ENCODE measurements around the gene PDE1A.

Gene PDE1A

DNA sequence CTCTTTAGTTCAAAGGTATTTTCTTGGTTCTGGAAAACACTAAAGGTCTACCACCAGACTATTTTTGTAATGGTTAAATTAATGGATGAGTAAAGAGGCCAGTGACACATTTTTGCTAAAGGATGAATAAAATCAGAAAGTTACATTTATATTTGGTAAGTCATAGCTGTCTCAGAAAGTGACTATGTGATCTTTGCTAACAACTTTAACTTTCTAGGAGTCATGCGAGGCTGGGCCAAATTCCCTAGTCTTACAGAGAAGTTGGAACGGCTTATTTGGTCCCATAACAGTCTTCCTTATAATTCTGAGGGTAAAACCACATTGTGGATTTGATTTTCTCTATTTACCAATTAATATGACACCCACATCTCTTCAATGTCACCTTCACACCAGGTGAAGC is 198.1 kb downstream of the PDE1A start:
- TF ChIP-seq EZH2phosphoT487 (IDR thresholded peaks at IDR 0.05; ENCODE audit: borderline replicate concordance, low read length), result no peak
- TF ChIP-seq, protein P1, sequence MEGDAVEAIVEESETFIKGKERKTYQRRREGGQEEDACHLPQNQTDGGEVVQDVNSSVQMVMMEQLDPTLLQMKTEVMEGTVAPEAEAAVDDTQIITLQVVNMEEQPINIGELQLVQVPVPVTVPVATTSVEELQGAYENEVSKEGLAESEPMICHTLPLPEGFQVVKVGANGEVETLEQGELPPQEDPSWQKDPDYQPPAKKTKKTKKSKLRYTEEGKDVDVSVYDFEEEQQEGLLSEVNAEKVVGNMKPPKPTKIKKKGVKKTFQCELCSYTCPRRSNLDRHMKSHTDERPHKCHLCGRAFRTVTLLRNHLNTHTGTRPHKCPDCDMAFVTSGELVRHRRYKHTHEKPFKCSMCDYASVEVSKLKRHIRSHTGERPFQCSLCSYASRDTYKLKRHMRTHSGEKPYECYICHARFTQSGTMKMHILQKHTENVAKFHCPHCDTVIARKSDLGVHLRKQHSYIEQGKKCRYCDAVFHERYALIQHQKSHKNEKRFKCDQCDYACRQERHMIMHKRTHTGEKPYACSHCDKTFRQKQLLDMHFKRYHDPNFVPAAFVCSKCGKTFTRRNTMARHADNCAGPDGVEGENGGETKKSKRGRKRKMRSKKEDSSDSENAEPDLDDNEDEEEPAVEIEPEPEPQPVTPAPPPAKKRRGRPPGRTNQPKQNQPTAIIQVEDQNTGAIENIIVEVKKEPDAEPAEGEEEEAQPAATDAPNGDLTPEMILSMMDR (IDR thresholded peaks at IDR 0.05; ENCODE audit: low read depth, low read length, poor library complexity, severe bottlenecking), result no peak
- no peaks in the 10 kb centered on the region for H3K36me3 ChIP-seq (ENCODE audit: control insufficient read depth, low read length)
- H4K20me1 ChIP-seq (ENCODE audit: control insufficient read depth, insufficient read depth, low read depth, low read length), result no peaks in the 10 kb centered on the region
- no peak overlapping the region for H3K27ac ChIP-seq (ENCODE audit: low read depth, low read length)
- H3K9me2 ChIP-seq (replicated peaks; ENCODE audit: control insufficient read depth, low read length), result no peaks in the 10 kb centered on the region
- H3K9me3 ChIP-seq (ENCODE audit: control insufficient read depth, insufficient read depth, low read length), result no peaks in the 10 kb centered on the region
- no peaks in the 10 kb centered on the region for H3F3A ChIP-seq (ENCODE audit: control insufficient read depth, insufficient read depth)
- H3K4me2 ChIP-seq (ENCODE audit: low read length), result no peak overlapping the region
- H3K79me2 ChIP-seq (ENCODE audit: control insufficient read depth, low read length), result no peaks in the 10 kb centered on the region
- no peaks in the 10 kb centered on the region for H3K4me1 ChIP-seq (ENCODE audit: control insufficient read depth, low read length)
- no peaks in the 10 kb centered on the region for H3K27me3 ChIP-seq (ENCODE audit: control insufficient read depth, low read length)
- H3K4me3 ChIP-seq (ENCODE audit: low read length), result no peak overlapping the region

DNA sequence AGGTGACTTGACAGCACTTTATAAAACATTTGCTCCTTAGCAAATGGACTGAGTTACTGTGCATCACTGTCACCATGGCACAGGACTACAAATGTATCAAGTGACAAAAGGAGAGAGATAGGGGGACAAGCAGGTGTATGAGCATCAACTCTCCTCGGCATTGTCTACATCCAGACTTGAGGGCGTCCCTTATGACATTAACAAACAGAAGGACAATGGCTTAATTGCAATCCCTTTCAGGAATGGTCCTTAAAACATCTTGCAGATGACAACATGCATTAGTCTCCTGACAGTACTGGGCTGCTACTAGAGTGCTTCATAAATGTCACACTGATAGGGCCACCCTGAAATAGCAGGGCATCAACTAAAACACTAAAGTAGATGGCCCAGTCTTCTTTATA is 198.8 kb downstream of the PDE1A start:
- Histone ChIP-seq H3K4me3 (ENCODE audit: low read length) (no peak overlapping the region), H3K27me3 (ENCODE audit: control insufficient read depth, low read length) (no peaks in the 10 kb centered on the region), H3K4me1 (ENCODE audit: control insufficient read depth, low read length) (no peaks in the 10 kb centered on the region), H3F3A (ENCODE audit: control insufficient read depth, insufficient read depth) (no peaks in the 10 kb centered on the region), H3K9me3 (ENCODE audit: control insufficient read depth, insufficient read depth, low read length) (no peaks in the 10 kb centered on the region), H3K79me2 (ENCODE audit: control insufficient read depth, low read length) (no peaks in the 10 kb centered on the region), H3K36me3 (ENCODE audit: control insufficient read depth, low read length) (no peaks in the 10 kb centered on the region), H3K9me2 (replicated peaks; ENCODE audit: control insufficient read depth, low read length) (no peaks in the 10 kb centered on the region), H3K4me2 (ENCODE audit: low read length) (no peak overlapping the region), H3K27ac (ENCODE audit: low read depth, low read length) (no peak overlapping the region), H4K20me1 (ENCODE audit: control insufficient read depth, insufficient read depth, low read depth, low read length) (no peaks in the 10 kb centered on the region)
- no peak for TF ChIP-seq EZH2phosphoT487 (IDR thresholded peaks at IDR 0.05; ENCODE audit: borderline replicate concordance, low read length)
- TF ChIP-seq, protein P1 (IDR thresholded peaks at IDR 0.05; ENCODE audit: low read depth, low read length, poor library complexity, severe bottlenecking), result no peak

- Histone ChIP-seq H3K4me3 (ENCODE audit: low read length) (no peak overlapping the region), H3K9me2 (replicated peaks; ENCODE audit: control insufficient read depth, low read length) (no peaks in the 10 kb centered on the region), H4K20me1 (ENCODE audit: control insufficient read depth, insufficient read depth, low read depth, low read length) (no peaks in the 10 kb centered on the region), H3K27me3 (ENCODE audit: control insufficient read depth, low read length) (no peaks in the 10 kb centered on the region), H3K27ac (ENCODE audit: low read depth, low read length) (no peak overlapping the region), H3F3A (ENCODE audit: control insufficient read depth, insufficient read depth) (no peaks in the 10 kb centered on the region), H3K9me3 (ENCODE audit: control insufficient read depth, insufficient read depth, low read length) (no peaks in the 10 kb centered on the region), H3K79me2 (ENCODE audit: control insufficient read depth, low read length) (no peaks in the 10 kb centered on the region), H3K4me1 (ENCODE audit: control insufficient read depth, low read length) (no peaks in the 10 kb centered on the region), H3K4me2 (ENCODE audit: low read length) (no peak overlapping the region), H3K36me3 (ENCODE audit: control insufficient read depth, low read length) (no peaks in the 10 kb centered on the region)
- TF ChIP-seq, protein P1 (IDR thresholded peaks at IDR 0.05; ENCODE audit: low read depth, low read length, poor library complexity, severe bottlenecking), result no peak
- TF ChIP-seq EZH2phosphoT487 (IDR thresholded peaks at IDR 0.05; ENCODE audit: borderline replicate concordance, low read length), result no peak
Measured at GRCh38 chr2:182226807-182227206, 200.0 kb downstream of the PDE1A start.

DNA sequence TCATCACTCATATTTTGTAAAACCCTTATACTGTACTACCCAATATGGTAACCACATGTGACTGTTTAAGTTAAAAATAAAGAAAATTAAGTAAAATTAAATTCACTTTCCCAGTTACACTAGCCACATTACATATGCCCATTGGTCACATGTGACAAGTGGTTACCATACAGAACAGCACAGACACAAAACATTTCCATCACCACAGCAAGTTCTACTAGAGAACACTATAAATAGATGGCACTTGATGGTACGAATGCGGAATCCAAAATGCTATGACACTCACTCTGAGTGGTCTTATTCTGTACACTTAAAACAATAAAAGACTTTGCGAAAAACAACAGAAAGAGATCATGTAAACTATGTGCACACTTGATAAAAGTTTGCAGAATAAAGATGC is 202.2 kb downstream of the PDE1A start:
- Histone ChIP-seq H3K27me3 (ENCODE audit: control insufficient read depth, low read length) (no peaks in the 10 kb centered on the region), H3F3A (ENCODE audit: control insufficient read depth, insufficient read depth) (no peaks in the 10 kb centered on the region), H3K4me3 (ENCODE audit: low read length) (no peak overlapping the region), H3K27ac (ENCODE audit: low read depth, low read length) (no peak overlapping the region), H3K4me2 (ENCODE audit: low read length) (no peak overlapping the region), H3K4me1 (ENCODE audit: control insufficient read depth, low read length) (no peaks in the 10 kb centered on the region), H3K9me2 (replicated peaks; ENCODE audit: control insufficient read depth, low read length) (no peaks in the 10 kb centered on the region), H4K20me1 (ENCODE audit: control insufficient read depth, insufficient read depth, low read depth, low read length) (no peaks in the 10 kb centered on the region), H3K36me3 (ENCODE audit: control insufficient read depth, low read length) (no peaks in the 10 kb centered on the region), H3K9me3 (ENCODE audit: control insufficient read depth, insufficient read depth, low read length) (no peaks in the 10 kb centered on the region), H3K79me2 (ENCODE audit: control insufficient read depth, low read length) (no peaks in the 10 kb centered on the region)
- TF ChIP-seq, protein P1 (IDR thresholded peaks at IDR 0.05; ENCODE audit: low read depth, low read length, poor library complexity, severe bottlenecking), result no peak
- TF ChIP-seq EZH2phosphoT487 (IDR thresholded peaks at IDR 0.05; ENCODE audit: borderline replicate concordance, low read length), result no peak

All from DOHH2 (cell line).